Kidney (tissue), 14 donors: ENCODE data around the gene USP17L29. TPM values are rescaled to one million over a fixed set of nuclear protein-coding genes. Genes with fewer than 3 reads are reported as not detected.
"Not testable (repeated sequence)": the region's sequence is repeated elsewhere in the genome, so short reads cannot be mapped to it uniquely, and the experiment has no call there.

ENCODE experiments used
- DNase-seq, 5 donors: peaks; one replicate each; pipeline ENCODE4 v3.0.0-alpha.2; 2013 to 2020
- FAIRE-seq: peaks from 2 replicates; lab custom pipeline; 2012; peaks lifted over from hg19 to GRCh38; lab: Jason Lieb, UNC
- H3K27ac ChIP-seq, 2 donors: one replicate each; pipeline ENCODE4 v1.7.0; 2013; ENCODE audit warnings: low read depth in 2 of 2, low read length in 2 of 2, inconsistent platforms in 1 of 2
- H3K27me3 ChIP-seq: one replicate; pipeline ENCODE4 v1.7.1; 2013; ENCODE audit warnings: low read length, inconsistent platforms; ENCODE audit not compliant: control insufficient read depth, insufficient read depth
- H3K36me3 ChIP-seq, 3 donors: one replicate each; pipeline versions ENCODE4 v1.7.0 to v1.7.1; 2013; ENCODE audit warnings: low read length in 3 of 3, control low read depth in 1 of 3, inconsistent platforms in 1 of 3; ENCODE audit not compliant: insufficient read depth in 3 of 3, control insufficient read depth in 2 of 3
- H3K4me1 ChIP-seq, 3 donors: one replicate each; pipeline versions ENCODE4 v1.7.0 to v1.7.1; 2013; ENCODE audit warnings: low read length in 3 of 3, inconsistent platforms in 1 of 3, low read depth in 1 of 3; ENCODE audit not compliant: control insufficient read depth in 2 of 3, insufficient read depth in 2 of 3
- H3K4me3 ChIP-seq, 3 donors: one replicate each; pipeline versions ENCODE4 v1.7.0 to v1.8.1; 2013; ENCODE audit warnings: low read length in 3 of 3, control low read depth in 1 of 3, inconsistent platforms in 1 of 3
- H3K9ac ChIP-seq, 3 donors: one replicate each; pipeline versions ENCODE4 v1.7.0 to v1.7.1; 2013; ENCODE audit warnings: low read length in 3 of 3, control low read depth in 1 of 3, inconsistent platforms in 1 of 3
- H3K9me3 ChIP-seq, 3 donors: one replicate each; pipeline versions ENCODE4 v1.7.0 to v1.7.1; 2013; ENCODE audit warnings: low read length in 3 of 3, control low read depth in 1 of 3, inconsistent platforms in 1 of 3; ENCODE audit not compliant: control insufficient read depth in 2 of 3, insufficient read depth in 1 of 3
- intact Hi-C: fragments of 100-400 bp; cut with DNase I; formaldehyde crosslinking; loops from one replicate; pipeline ENCODE4 v1.11.1; 2022
- polyA plus RNA-seq: library from polyadenylated mRNA; stranded (reverse); fragments of 350-450 nt; fragmentation: Illumina TruSeq; extraction: RNeasy Lipid Tissue Mini Kit (QIAGEN cat#74804); gene quantifications from one replicate; pipeline ENCODE4 v1.2.3, GENCODE V29; 2014; ENCODE audit warnings: low read depth, low replicate concordance; ENCODE audit not compliant: insufficient read depth
- total RNA-seq: library from RNA; stranded (reverse); fragmentation: NEBNext Ultra II Directional; extraction: Animal tissue kit (Norgen Biotek cat#: 25700); gene quantifications from one replicate; pipeline ENCODE4 v1.2.1, GENCODE V29; 2021
- TF ChIP-seq, protein P1 (sequence below): IDR thresholded peaks from 3 replicates; pipeline ENCODE4 v1.5.1; 2012; ENCODE audit warnings: mild to moderate bottlenecking, moderate library complexity, borderline replicate concordance; ENCODE audit not compliant: insufficient read depth; ENCODE audit errors: extremely low read depth
- donor health status: control.
- donor health status: control.
- donor health status: control.
- donor health status: control.
- donor health status: control.
- donor health status: DM: yes; HTN: yes; CAD: no.
- donor health status: Normal renal cell carcinoma (clear cell type).

Gene USP17L29
- total and polyA plus RNA-seq, 2 donors from 2014 or later = not detected

DNA sequence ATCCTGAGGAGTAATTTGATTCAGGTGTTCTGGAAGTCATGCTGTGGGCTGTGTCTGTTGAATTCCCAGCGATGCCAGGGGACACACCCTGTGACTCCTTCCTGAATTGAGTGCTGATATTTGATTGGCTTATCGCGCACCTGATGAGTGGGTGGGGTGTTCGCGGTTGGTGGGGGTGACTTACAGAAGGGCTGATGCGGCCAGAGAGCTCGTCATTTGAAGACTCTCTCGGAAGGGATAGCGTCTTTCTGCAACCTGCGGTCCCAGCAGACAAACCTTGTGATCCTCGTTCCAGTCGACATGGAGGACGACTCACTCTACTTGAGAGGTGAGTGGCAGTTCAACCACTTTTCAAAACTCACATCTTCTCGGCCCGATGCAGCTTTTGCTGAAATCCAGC lies 4.8 kb upstream of the USP17L29 start, which contains the start of gene USP17L28:
Gene USP17L28 (plus strand): TSS at position 301 of the 400 bp plus-strand sequence. CDS start 0 bp downstream, at position 301.
- H3K27ac ChIP-seq, H3K9ac ChIP-seq, H3K4me3 ChIP-seq, H3K27me3 ChIP-seq, H3K4me1 ChIP-seq, DNase-seq, intact Hi-C loops, FAIRE-seq, H3K9me3 ChIP-seq, H3K36me3 ChIP-seq: not testable (repeated sequence)

DNA sequence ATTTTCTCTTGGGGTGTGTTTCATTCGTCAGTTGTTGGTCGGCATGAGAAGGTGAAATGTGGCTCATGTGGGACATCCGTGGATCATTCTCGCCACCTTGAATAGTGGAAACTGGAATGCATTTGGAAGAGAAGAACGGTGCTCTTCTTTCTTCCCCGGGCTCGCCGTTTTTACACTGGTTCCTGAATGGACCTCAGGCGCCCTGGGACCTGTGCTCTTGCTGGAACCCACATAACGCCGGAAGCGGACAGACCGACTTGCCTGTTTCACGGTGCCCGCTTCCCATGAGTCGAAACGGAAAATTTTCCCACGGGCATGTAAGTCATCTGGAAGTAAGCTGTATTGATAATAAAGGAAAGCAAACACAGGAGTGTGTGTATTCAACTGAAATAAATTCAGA lies 2.6 kb upstream of the USP17L29 start:
- H3K9ac ChIP-seq, FAIRE-seq, H3K9me3 ChIP-seq, H3K36me3 ChIP-seq, H3K4me1 ChIP-seq, H3K4me3 ChIP-seq, H3K27ac ChIP-seq, DNase-seq, H3K27me3 ChIP-seq, intact Hi-C loops: not testable (repeated sequence)

DNA sequence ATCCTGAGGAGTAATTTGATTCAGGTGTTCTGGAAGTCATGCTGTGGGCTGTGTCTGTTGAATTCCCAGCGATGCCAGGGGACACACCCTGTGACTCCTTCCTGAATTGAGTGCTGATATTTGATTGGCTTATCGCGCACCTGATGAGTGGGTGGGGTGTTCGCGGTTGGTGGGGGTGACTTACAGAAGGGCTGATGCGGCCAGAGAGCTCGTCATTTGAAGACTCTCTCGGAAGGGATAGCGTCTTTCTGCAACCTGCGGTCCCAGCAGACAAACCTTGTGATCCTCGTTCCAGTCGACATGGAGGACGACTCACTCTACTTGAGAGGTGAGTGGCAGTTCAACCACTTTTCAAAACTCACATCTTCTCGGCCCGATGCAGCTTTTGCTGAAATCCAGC lies 9.4 kb downstream of the USP17L29 start, which contains the start of gene USP17L30:
Gene USP17L30 (plus strand): TSS at position 301 of the 400 bp plus-strand sequence. CDS start 0 bp downstream, at position 301.
- FAIRE-seq, intact Hi-C loops: not testable (repeated sequence)

DNA sequence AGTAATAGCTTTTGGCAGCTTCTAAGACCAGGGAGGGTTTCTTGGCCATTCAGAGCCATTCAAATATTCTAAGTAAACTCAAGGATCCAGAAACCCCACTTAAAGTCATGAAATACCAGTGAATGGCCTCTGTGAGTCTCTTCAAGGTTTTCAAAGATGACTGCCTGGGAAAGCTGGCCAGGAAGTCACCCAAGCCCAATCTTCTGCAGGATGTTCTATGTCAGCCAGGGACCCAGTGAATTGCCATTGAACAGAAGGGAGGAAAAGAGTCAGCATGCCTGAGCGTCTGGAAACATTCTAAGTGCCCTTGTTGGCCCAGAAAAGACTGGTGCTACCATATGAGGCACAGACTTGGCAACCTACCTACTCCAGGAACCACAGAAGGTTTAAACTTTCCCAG lies 26.4 kb downstream of the USP17L29 start:
- H3K4me3 ChIP-seq, DNase-seq, H3K27ac ChIP-seq, H3K9me3 ChIP-seq, H3K9ac ChIP-seq, intact Hi-C loops, H3K27me3 ChIP-seq, H3K36me3 ChIP-seq, FAIRE-seq, H3K4me1 ChIP-seq: not testable (repeated sequence)

More for the DNA sequence above, 9.4 kb downstream of the USP17L29 start, which contains the start of gene USP17L30:
- H3K9me3 ChIP-seq, H3K9ac ChIP-seq, H3K4me1 ChIP-seq, H3K27me3 ChIP-seq, H3K36me3 ChIP-seq, DNase-seq, H3K4me3 ChIP-seq, H3K27ac ChIP-seq: not testable (repeated sequence)

DNA sequence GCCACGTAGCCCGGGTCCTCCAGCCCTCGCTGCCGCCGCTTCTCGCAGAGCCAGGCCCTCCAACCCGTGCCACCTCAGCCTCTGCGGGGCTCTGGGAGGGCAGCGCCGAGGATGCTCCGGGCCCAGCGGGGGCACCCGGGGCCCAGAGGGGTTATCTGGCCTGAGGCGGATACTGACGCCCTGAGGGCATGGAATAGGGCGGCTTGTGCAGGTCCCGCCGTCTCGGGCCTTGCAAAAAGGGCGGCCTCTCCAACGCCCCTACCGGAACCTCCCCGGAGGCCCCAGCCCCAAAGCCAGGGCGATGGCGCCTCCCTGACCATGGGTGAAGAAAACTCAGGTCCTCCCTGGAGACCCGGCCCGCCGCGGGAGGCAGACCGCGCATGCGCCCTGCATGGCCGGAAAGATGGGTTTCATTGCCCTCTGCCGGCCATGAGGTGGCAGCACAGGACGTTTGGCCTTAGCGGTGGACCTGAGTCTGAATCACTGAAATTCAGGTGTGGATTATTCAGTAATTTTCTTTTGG lies 27.6 kb downstream of the USP17L29 start:
- H3K4me1 ChIP-seq, H3K27ac ChIP-seq, H3K36me3 ChIP-seq, H3K27me3 ChIP-seq, H3K9me3 ChIP-seq, H3K9ac ChIP-seq, intact Hi-C loops: not testable (repeated sequence)
- H3K4me3 ChIP-seq = peak overlapping the region in 1 of 3 donors; percentile 37
- TF ChIP-seq, protein P1, sequence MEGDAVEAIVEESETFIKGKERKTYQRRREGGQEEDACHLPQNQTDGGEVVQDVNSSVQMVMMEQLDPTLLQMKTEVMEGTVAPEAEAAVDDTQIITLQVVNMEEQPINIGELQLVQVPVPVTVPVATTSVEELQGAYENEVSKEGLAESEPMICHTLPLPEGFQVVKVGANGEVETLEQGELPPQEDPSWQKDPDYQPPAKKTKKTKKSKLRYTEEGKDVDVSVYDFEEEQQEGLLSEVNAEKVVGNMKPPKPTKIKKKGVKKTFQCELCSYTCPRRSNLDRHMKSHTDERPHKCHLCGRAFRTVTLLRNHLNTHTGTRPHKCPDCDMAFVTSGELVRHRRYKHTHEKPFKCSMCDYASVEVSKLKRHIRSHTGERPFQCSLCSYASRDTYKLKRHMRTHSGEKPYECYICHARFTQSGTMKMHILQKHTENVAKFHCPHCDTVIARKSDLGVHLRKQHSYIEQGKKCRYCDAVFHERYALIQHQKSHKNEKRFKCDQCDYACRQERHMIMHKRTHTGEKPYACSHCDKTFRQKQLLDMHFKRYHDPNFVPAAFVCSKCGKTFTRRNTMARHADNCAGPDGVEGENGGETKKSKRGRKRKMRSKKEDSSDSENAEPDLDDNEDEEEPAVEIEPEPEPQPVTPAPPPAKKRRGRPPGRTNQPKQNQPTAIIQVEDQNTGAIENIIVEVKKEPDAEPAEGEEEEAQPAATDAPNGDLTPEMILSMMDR = peak; percentile 30
- peak; percentile 90 for FAIRE-seq
- DNase-seq = peak; percentile 12 to 79 (median 41)
